Measurements from ENCODE around the gene OTOP1. TPM values are rescaled to one million over a fixed set of nuclear protein-coding genes. Genes with fewer than 3 reads are reported as not detected.
A peak's percentile ranks its signal among the peaks of the same experiment; 100 is the strongest.
"Not testable (repeated sequence)": the region's sequence is repeated elsewhere in the genome, so short reads cannot be mapped to it uniquely, and the experiment has no call there.

The OTOP1 gene
- polyA plus RNA-seq, 1 experiment, result not detected

- POLR2A ChIA-PET; CTCF ChIA-PET; H3K36me3 ChIP-seq (ENCODE audit: control insufficient read depth, insufficient read depth, low read length); H3K27me3 ChIP-seq (ENCODE audit: control insufficient read depth, insufficient read depth, low read length); H3K4me3 ChIP-seq (ENCODE audit: low read depth, low read length); DNase-seq (ENCODE audit: low read depth): not testable (repeated sequence)
- 0 out of 2 replicates have a peak, but pooled peaks have one; percentile 9 for TF ChIP-seq CTCF (IDR thresholded peaks at IDR 0.05; ENCODE audit: insufficient read depth, low read depth, low read length)
Measured at GRCh38 chr4:4145622-4146021, 81.1 kb downstream of the OTOP1 start.

GRCh38 chr4:4143376-4143775, 83.4 kb downstream of the OTOP1 start:
- H3K4me3 ChIP-seq (ENCODE audit: low read depth, low read length); DNase-seq (ENCODE audit: low read depth); H3K36me3 ChIP-seq (ENCODE audit: control insufficient read depth, insufficient read depth, low read length); CTCF ChIA-PET; POLR2A ChIA-PET; H3K27me3 ChIP-seq (ENCODE audit: control insufficient read depth, insufficient read depth, low read length): not testable (repeated sequence)

- DNase-seq (ENCODE audit: low read depth); H3K4me3 ChIP-seq (ENCODE audit: low read depth, low read length); H3K36me3 ChIP-seq (ENCODE audit: control insufficient read depth, insufficient read depth, low read length); H3K27me3 ChIP-seq (ENCODE audit: control insufficient read depth, insufficient read depth, low read length); POLR2A ChIA-PET; CTCF ChIA-PET: not testable (repeated sequence)
Measured at GRCh38 chr4:4142679-4143078, 84.0 kb downstream of the OTOP1 start.

GRCh38 chr4:4141186-4141585, 85.5 kb downstream of the OTOP1 start:
- DNase-seq (ENCODE audit: low read depth); CTCF ChIA-PET; H3K36me3 ChIP-seq (ENCODE audit: control insufficient read depth, insufficient read depth, low read length); H3K27me3 ChIP-seq (ENCODE audit: control insufficient read depth, insufficient read depth, low read length); H3K4me3 ChIP-seq (ENCODE audit: low read depth, low read length); POLR2A ChIA-PET: not testable (repeated sequence)

Other genes starting within 250 kb of the OTOP1 start
- 23.1 and 35.5 TPM in 2 replicates for gene TMEM128, start 21.3 kb upstream of the OTOP1 start, polyA plus RNA-seq (2011; rRNA removed)
- gene LYAR, start 63.2 kb upstream of the OTOP1 start, polyA plus RNA-seq (2011; rRNA removed), result 2.4 and 4.6 TPM in 2 replicates
- gene ZBTB49, start 63.3 kb upstream of the OTOP1 start, polyA plus RNA-seq (2011; rRNA removed), result 1.9 and 2.5 TPM in 2 replicates
- 0.17 TPM in 1 of 2 replicates, not detected in the other for gene NSG1, start 160.2 kb upstream of the OTOP1 start, polyA plus RNA-seq (2011; rRNA removed)